Epithelial cell of umbilical artery (primary cell): Measurements from ENCODE around the gene NLGN3. TPM values are rescaled to one million over a fixed set of nuclear protein-coding genes. Genes with fewer than 3 reads are reported as not detected.

Source experiments
- total RNA-seq: library from RNA; depleted of rRNA; stranded (reverse); fragments of >200 nt; gene quantifications from 2 replicates; pipeline ENCODE4 v1.2.3, GENCODE V29; 2014

The NLGN3 gene
- 0.15 TPM in 1 of 2 replicates, not detected in the other for total RNA-seq

GRCh38 chrX:71144651-71145050 is at the start of gene NLGN3:
Gene NLGN3, plus strand, starts transcription at chrX:71144841. Its CDS starts 2,909 bp downstream, at chrX:71147750.

GRCh38 chrX:71095555-71095980 is 49.1 kb upstream of the NLGN3 start, which contains the start of gene FOXO4:
Gene FOXO4, plus strand, starts transcription at chrX:71095851. Its CDS starts 678 bp downstream, at chrX:71096529.

GRCh38 chrX:71106427-71106826 is 38.2 kb upstream of the NLGN3 start, which contains the start of gene CXorf65:
Gene CXorf65, minus strand, starts transcription at chrX:71106740. Its CDS starts 184 bp downstream, at chrX:71106556.

GRCh38 chrX:71111141-71111843 is 33.3 kb upstream of the NLGN3 start, which contains the start of gene IL2RG:
Gene IL2RG, minus strand, starts transcription at chrX:71111577. Its CDS starts 38 bp downstream, at chrX:71111539.

GRCh38 chrX:71118032-71118984 is 26.3 kb upstream of the NLGN3 start, which contains the start of gene MED12:
Gene MED12, plus strand, starts transcription at chrX:71118596. Its CDS starts 159 bp downstream, at chrX:71118755.

Other genes starting within 250 kb of the NLGN3 start
- gene TEX11, start 236.1 kb upstream of the NLGN3 start, total RNA-seq, result not detected in 2 replicates
- gene SLC7A3, start 213.7 kb upstream of the NLGN3 start, total RNA-seq, result not detected in 2 replicates
- gene SNX12, start 76.5 kb upstream of the NLGN3 start, total RNA-seq, result 54.6 and 69.8 TPM in 2 replicates
- gene FOXO4, start 49.0 kb upstream of the NLGN3 start, total RNA-seq, result 3.6 and 4.5 TPM in 2 replicates
- gene CXorf65, start 38.1 kb upstream of the NLGN3 start, total RNA-seq, result not detected in 2 replicates
- not detected in 2 replicates for gene IL2RG, start 33.3 kb upstream of the NLGN3 start, total RNA-seq
- 12.0 and 12.2 TPM in 2 replicates for gene MED12, start 26.2 kb upstream of the NLGN3 start, total RNA-seq
- gene GJB1, start 78.4 kb downstream of the NLGN3 start, total RNA-seq, result not detected in 2 replicates
- gene ZMYM3, start 109.3 kb downstream of the NLGN3 start, total RNA-seq, result 7.6 and 10.7 TPM in 2 replicates
- 401 and 476 TPM in 2 replicates for gene NONO, start 138.8 kb downstream of the NLGN3 start, total RNA-seq
- gene ITGB1BP2, start 156.9 kb downstream of the NLGN3 start, total RNA-seq, result 0.32 and 2.0 TPM in 2 replicates
- 34.4 and 39.4 TPM in 2 replicates for gene TAF1, start 221.5 kb downstream of the NLGN3 start, total RNA-seq